Natural killer cell (primary cell): ENCODE measurements around the gene KIAA0513. TPM values are rescaled to one million over a fixed set of nuclear protein-coding genes. Genes with fewer than 3 reads are reported as not detected.

ENCODE experiments used
- ATAC-seq, 3 donors: fragments of 150-1000 bp in 2 of 3; fragments of 200-7000 bp in 1 of 3; cut with Tn5 transposase; 1 replicate in 1 of 3; 2 replicates in 2 of 3; pipeline ENCODE4 v1.10.0; 2021; ENCODE audit warnings: mild to moderate bottlenecking in 2 of 3, moderate library complexity in 2 of 3
- DNase-seq, 2 donors: peaks; one replicate each; pipeline versions ENCODE4 v3.0.0 to v3.0.0-alpha.2; 2013 to 2021; ENCODE audit warnings: mixed read lengths in 1 of 2
- H3K27ac ChIP-seq: one replicate; pipeline ENCODE4 v1.5.1; 2013; ENCODE audit warnings: mild to moderate bottlenecking, low read length
- H3K27me3 ChIP-seq: one replicate; pipeline ENCODE4 v1.6.1; 2013; ENCODE audit warnings: low read length; ENCODE audit not compliant: control insufficient read depth, insufficient read depth
- H3K36me3 ChIP-seq: one replicate; pipeline ENCODE4 v1.6.1; 2013; ENCODE audit warnings: low read length; ENCODE audit not compliant: control insufficient read depth, insufficient read depth
- H3K4me1 ChIP-seq: one replicate; pipeline ENCODE4 v1.6.1; 2013; ENCODE audit warnings: low read length; ENCODE audit not compliant: control insufficient read depth, insufficient read depth
- H3K4me3 ChIP-seq: one replicate; pipeline ENCODE4 v1.5.1; 2013; ENCODE audit warnings: low read length
- H3K9me3 ChIP-seq: one replicate; pipeline ENCODE4 v1.6.1; 2013; ENCODE audit warnings: low read length; ENCODE audit not compliant: control insufficient read depth, insufficient read depth
- H3K27ac Mint-ChIP-seq, 2 donors: one replicate each; pipeline ENCODE4 v1.8.0; 2022; ENCODE audit warnings: mild to moderate bottlenecking in 2 of 2, mixed read lengths in 2 of 2, moderate library complexity in 1 of 2
- H3K27me3 Mint-ChIP-seq, 2 donors: one replicate each; pipeline ENCODE4 v1.8.0; 2022; ENCODE audit warnings: low read depth in 2 of 2, mixed read lengths in 2 of 2
- H3K36me3 Mint-ChIP-seq: one replicate; pipeline ENCODE4 v1.8.0; 2022; ENCODE audit warnings: mixed read lengths
- H3K4me1 Mint-ChIP-seq, 2 donors: one replicate each; pipeline ENCODE4 v1.8.0; 2022; ENCODE audit warnings: mixed read lengths in 2 of 2
- H3K4me3 Mint-ChIP-seq: one replicate; pipeline ENCODE4 v1.8.0; 2022; ENCODE audit warnings: mild to moderate bottlenecking, moderate library complexity, mixed read lengths
- H3K9me3 Mint-ChIP-seq, 2 donors: one replicate each; pipeline ENCODE4 v1.8.0; 2022; ENCODE audit warnings: mixed read lengths in 2 of 2
- CTCF ChIP-seq: fragments of 200-600 bp; IDR thresholded peaks from one replicate; pipeline ENCODE4 v1.8.0; 2022; ENCODE audit warnings: antibody characterized with exemption
- WGBS: methylation state at CpG from one replicate; pipeline ENCODE4 v1.1.7; 2013; ENCODE audit warnings: missing lambda C conversion rate; ENCODE audit not compliant: insufficient coverage; 5-methylcytosine and 5-hydroxymethylcytosine counted together
- intact Hi-C: fragments of 100-400 bp; cut with micrococcal nuclease; formaldehyde crosslinking; loops from one replicate; pipeline ENCODE4 v1.14.2; 2022
- total RNA-seq, 4 donors: library from RNA; stranded (reverse); fragments of 120-200 nt in 1 of 4; gene quantifications; one replicate each; pipeline versions ENCODE4 v1.2.3 to v1.2.4, GENCODE V29; 2013 to 2022

KIAA0513 gene
- total RNA-seq, 3 donors from 2014 or later (not counting 1 experiment from before 2014, with no cell fraction given), result 7.9 to 17.7 (median 12.1) TPM

- peaks cover 2% of the 10 kb centered on the region for H3K36me3 ChIP-seq
Observed at GRCh38 chr16:85090873-85091521, 63.4 kb downstream of the KIAA0513 start.

GRCh38 chr16:85091522-85091910, 63.9 kb downstream of the KIAA0513 start:
- peak overlapping the region in 1 of 2 donors; percentile 42 for H3K27ac Mint-ChIP-seq
- H3K4me3 Mint-ChIP-seq, result no peak overlapping the region
- Histone ChIP-seq H3K36me3 (peaks cover 2% of the 10 kb centered on the region), H3K4me3 (no peak overlapping the region), H3K4me1 (peaks cover 24% of the 10 kb centered on the region), H3K27ac (peak overlapping the region; percentile 27), H3K27me3 (no peaks in the 10 kb centered on the region), H3K9me3 (no peaks in the 10 kb centered on the region)
- no peak for TF ChIP-seq CTCF
- no peaks in the 10 kb centered on the region for H3K9me3 Mint-ChIP-seq
- DNase-seq (peak in 1 of 2 donors; percentile 42), ATAC-seq (no peak)
- H3K4me1 Mint-ChIP-seq, result peaks cover 7 to 12% of the 10 kb centered on the region in 2 donors
- intact Hi-C loops, result no loop called here
- no peaks in the 10 kb centered on the region for H3K27me3 Mint-ChIP-seq
- no peaks in the 10 kb centered on the region for H3K36me3 Mint-ChIP-seq
- WGBS, result 78% methylated on average over 6 of the region's 7 CpGs

More at GRCh38 chr16:85090873-85091521, 63.4 kb downstream of the KIAA0513 start:
- H3K27me3 Mint-ChIP-seq, result no peaks in the 10 kb centered on the region
- no peak for TF ChIP-seq CTCF
- Histone ChIP-seq H3K27me3 (no peaks in the 10 kb centered on the region), H3K9me3 (no peaks in the 10 kb centered on the region), H3K4me3 (no peak overlapping the region), H3K4me1 (peaks cover 28% of the 10 kb centered on the region), H3K27ac (peak overlapping the region; percentile 27)
- H3K27ac Mint-ChIP-seq, result peak overlapping the region in 1 of 2 donors; percentile 42
- intact Hi-C loops, result no loop called here
- 63% methylated on average over 8 of the region's 8 CpGs for WGBS
- DNase-seq (peak in 1 of 2 donors; percentile 40), ATAC-seq (no peak)
- no peaks in the 10 kb centered on the region for H3K36me3 Mint-ChIP-seq
- H3K4me3 Mint-ChIP-seq, result no peak overlapping the region
- H3K9me3 Mint-ChIP-seq, result no peaks in the 10 kb centered on the region
- H3K4me1 Mint-ChIP-seq, result peaks cover 7 to 15% of the 10 kb centered on the region in 2 donors

GRCh38 chr16:85092309-85092708, 64.7 kb downstream of the KIAA0513 start:
- peaks cover 0 to 5% of the 10 kb centered on the region in 2 donors for H3K4me1 Mint-ChIP-seq
- WGBS, result 83% methylated on average over 9 of the region's 9 CpGs
- no peak for TF ChIP-seq CTCF

GRCh38 chr16:85092851-85093250, 65.3 kb downstream of the KIAA0513 start:
- DNase-seq (no peak), ATAC-seq (no peak)
- Mint-ChIP-seq H3K4me1 (peaks cover 0 to 5% of the 10 kb centered on the region in 2 donors), H3K36me3 (no peaks in the 10 kb centered on the region), H3K27me3 (no peaks in the 10 kb centered on the region), H3K4me3 (no peak overlapping the region), H3K27ac (no peak overlapping the region), H3K9me3 (no peaks in the 10 kb centered on the region)
- no peak overlapping the region for H3K27ac ChIP-seq
- intact Hi-C loops, result no loop called here
- H3K27me3 ChIP-seq, result no peaks in the 10 kb centered on the region
- no peaks in the 10 kb centered on the region for H3K9me3 ChIP-seq
- no peak for TF ChIP-seq CTCF
- no peak overlapping the region for H3K4me3 ChIP-seq
- peaks cover 16% of the 10 kb centered on the region for H3K4me1 ChIP-seq
- peaks cover 2% of the 10 kb centered on the region for H3K36me3 ChIP-seq
- WGBS, result 94% methylated on average over 18 of the region's 18 CpGs

More at GRCh38 chr16:85092309-85092708, 64.7 kb downstream of the KIAA0513 start:
- peaks cover 16% of the 10 kb centered on the region for H3K4me1 ChIP-seq
- no peaks in the 10 kb centered on the region for H3K27me3 ChIP-seq
- H3K27ac ChIP-seq, result no peak overlapping the region
- Mint-ChIP-seq H3K9me3 (no peaks in the 10 kb centered on the region), H3K4me3 (no peak overlapping the region), H3K27ac (no peak overlapping the region), H3K36me3 (no peaks in the 10 kb centered on the region), H3K27me3 (no peaks in the 10 kb centered on the region)
- DNase-seq, result no peak
- ATAC-seq, result no peak
- no peaks in the 10 kb centered on the region for H3K9me3 ChIP-seq
- H3K4me3 ChIP-seq, result no peak overlapping the region
- intact Hi-C loops, result no loop called here
- H3K36me3 ChIP-seq, result peaks cover 2% of the 10 kb centered on the region
